Measurements from ENCODE around the gene AGAP2. TPM values are rescaled to one million over a fixed set of nuclear protein-coding genes. Genes with fewer than 3 reads are reported as not detected.

The AGAP2 gene
- total and polyA plus RNA-seq, 2 of the 13 experiments (the other 11 are each of a cell fraction or from before 2014, with no cell fraction given) = 0.38 to 0.45 TPM

- TF ChIP-seq DRAP1 (CRISPR knock-in tag; IDR thresholded peaks at IDR 0.05) (peak; percentile 82), PHF8 (CRISPR knock-in tag; IDR thresholded peaks at IDR 0.05) (peak; percentile 68; the same call in 1 of the 2 replicates), CHCHD3 (CRISPR knock-in tag; IDR thresholded peaks at IDR 0.05) (no peak), TEAD2 (CRISPR knock-in tag; IDR thresholded peaks at IDR 0.05) (no peak), SIX1 (CRISPR knock-in tag; IDR thresholded peaks at IDR 0.05; ENCODE audit: borderline replicate concordance) (no peak), PRDM4 (CRISPR knock-in tag; IDR thresholded peaks at IDR 0.05; ENCODE audit: borderline replicate concordance) (no peak), ZNF335 (CRISPR knock-in tag; IDR thresholded peaks at IDR 0.05) (no peak), ZNF234 (CRISPR knock-in tag; conservative IDR thresholded peaks at IDR 0.05) (no peak), MYPOP (CRISPR knock-in tag; IDR thresholded peaks at IDR 0.05) (peak; percentile 36; the same call in 1 of the 2 replicates), ZNF546 (CRISPR knock-in tag; conservative IDR thresholded peaks at IDR 0.05) (no peak), ZMAT3 (CRISPR knock-in tag; conservative IDR thresholded peaks at IDR 0.05) (no peak), ZBTB21 (CRISPR knock-in tag; IDR thresholded peaks at IDR 0.05) (peak; percentile 83), HIVEP1 (CRISPR knock-in tag; IDR thresholded peaks at IDR 0.05) (0 out of 2 replicates have a peak, but pooled peaks have one; percentile 54), EEA1 (CRISPR knock-in tag; IDR thresholded peaks at IDR 0.05; ENCODE audit: borderline replicate concordance) (no peak; the same call in 1 of the 2 replicates), RAD21 (CRISPR knock-in tag; IDR thresholded peaks at IDR 0.05) (no peak), BCL6 (CRISPR knock-in tag; IDR thresholded peaks at IDR 0.05) (no peak), ZNF318 (CRISPR knock-in tag; IDR thresholded peaks at IDR 0.05) (no peak)
Measured at GRCh38 chr12:57744777-57745484, 6.4 kb upstream of the AGAP2 start, which contains the start of gene TSPAN31 (continued).
